ENCODE results near the gene POM121L2. TPM values are rescaled to one million over a fixed set of nuclear protein-coding genes. Genes with fewer than 3 reads are reported as not detected.

The POM121L2 gene
- total and polyA plus RNA-seq, 9 of the 15 experiments (the other 6 are each of a cell fraction or from before 2014, with no cell fraction given): 0.23 to 0.45 TPM; not detected in 7

GRCh38 chr6:27332692-27333641 lies 20.9 kb upstream of the POM121L2 start (continued):
- TF ChIP-seq REST (IDR thresholded peaks at IDR 0.05; ENCODE audit: borderline replicate concordance) (peak; percentile 2; the same call in 1 of the 2 replicates), REST (CRISPR knock-in tag; IDR thresholded peaks at IDR 0.05; ENCODE audit: low read depth) (no peak), POLR2H (tag; IDR thresholded peaks at IDR 0.05; ENCODE audit: low read depth) (peak; percentile 100), ZBED1 (IDR thresholded peaks at IDR 0.05) (no peak), ZFP36 (IDR thresholded peaks at IDR 0.05; ENCODE audit: low read depth, low read length, partially characterized antibody) (no peak), SUPT5H (IDR thresholded peaks at IDR 0.05) (peak; percentile 40; the same call in 1 of the 2 replicates), ZKSCAN1 (IDR thresholded peaks at IDR 0.05; ENCODE audit: low read depth, low read length) (peak; percentile 52; the same call in 1 of the 2 replicates), EGR1 (conservative IDR thresholded peaks at IDR 0.05) (no peak), FOSL1 (tag; conservative IDR thresholded peaks at IDR 0.05) (peak; percentile 16; the same call in 1 of the 2 replicates), E2F3 (CRISPR knock-in tag; IDR thresholded peaks at IDR 0.05) (no peak), CHCHD3 (CRISPR knock-in tag; IDR thresholded peaks at IDR 0.05) (no peak), ZNF274 (IDR thresholded peaks at IDR 0.05; ENCODE audit: borderline replicate concordance, low read depth, low read length) (peak; percentile 74; the same call in 1 of the 2 replicates), UBTF (IDR thresholded peaks at IDR 0.05; ENCODE audit: borderline replicate concordance in 1 of 2, low read depth in 2 of 2, low read length in 2 of 2) (peak in 1 of 2 experiments; percentile 36; a peak in 1 of 4 replicates), ZNF586 (CRISPR knock-in tag; conservative IDR thresholded peaks at IDR 0.05) (no peak), HINFP (tag; conservative IDR thresholded peaks at IDR 0.05; ENCODE audit: low read depth) (no peak), SNIP1 (IDR thresholded peaks at IDR 0.05; ENCODE audit: low read depth) (peak; percentile 59; the same call in 1 of the 2 replicates)
